GM12892 (cell line): ENCODE data around the gene SMTNL1.
A peak's percentile ranks its signal among the peaks of the same experiment; 100 is the strongest.

ENCODE experiments used
- DNase-seq: peaks from one replicate; pipeline ENCODE4 v3.0.0; 2011; ENCODE audit not compliant: insufficient read length
- FAIRE-seq: peaks from 2 replicates; lab custom pipeline; 2011; peaks lifted over from hg19 to GRCh38; lab: Jason Lieb, UNC
- POLR2A ChIP-seq: IDR thresholded peaks from 2 replicates; pipeline ENCODE4 v1.6.1; 2011; ENCODE audit warnings: low read depth, low read length, control low read depth
- POLR2AphosphoS5 ChIP-seq: IDR thresholded peaks from 2 replicates; pipeline ENCODE4 v1.6.1; 2011; ENCODE audit warnings: low read depth, low read length, control low read depth
- TAF1 ChIP-seq: IDR thresholded peaks from 2 replicates; pipeline ENCODE4 v1.6.1; 2011; ENCODE audit warnings: low read depth, mild to moderate bottlenecking, control low read depth, low read length, borderline replicate concordance

The SMTNL1 gene

DNA sequence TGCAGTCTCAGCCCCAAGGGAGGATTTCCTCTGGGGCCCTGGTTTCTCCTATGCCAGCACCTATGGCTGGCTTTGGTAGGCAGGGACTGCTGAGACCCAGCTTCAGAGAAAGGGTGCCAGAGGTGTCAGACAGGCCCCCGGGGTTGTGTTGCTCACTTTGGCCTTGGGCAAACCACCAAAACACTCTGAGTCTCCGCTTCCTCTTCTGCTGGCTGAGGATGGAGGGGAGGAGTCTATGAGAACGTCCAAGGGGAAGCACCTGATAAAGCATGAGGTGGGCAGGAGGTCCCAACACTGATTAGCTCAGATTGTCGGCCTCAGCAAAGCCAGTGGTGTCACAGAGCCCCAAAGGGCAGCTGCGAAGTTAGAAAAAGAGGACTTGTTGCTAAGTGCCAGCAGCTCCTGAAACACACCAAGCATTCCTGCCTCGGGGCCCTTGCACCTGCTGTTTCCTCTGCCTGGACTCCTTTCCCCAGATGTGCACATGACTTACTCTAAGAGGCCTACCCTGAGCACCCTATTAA lies 10.5 kb downstream of the SMTNL1 start:
- peak; percentile 57 for FAIRE-seq
- TF ChIP-seq TAF1 (no peak), POLR2A (no peak), POLR2AphosphoS5 (no peak)
- peak; percentile 43 for DNase-seq

- TF ChIP-seq POLR2AphosphoS5 (no peak), TAF1 (no peak), POLR2A (no peak)
- FAIRE-seq = no peak
- DNase-seq = no peak
These were observed 12.6 kb downstream of the SMTNL1 start for GRCh38 chr11:57549983-57550382.

GRCh38 chr11:57551941-57552340 lies 14.5 kb downstream of the SMTNL1 start:
- no peak for FAIRE-seq
- DNase-seq = no peak
- TF ChIP-seq POLR2AphosphoS5 (no peak), TAF1 (no peak), POLR2A (no peak)

DNA sequence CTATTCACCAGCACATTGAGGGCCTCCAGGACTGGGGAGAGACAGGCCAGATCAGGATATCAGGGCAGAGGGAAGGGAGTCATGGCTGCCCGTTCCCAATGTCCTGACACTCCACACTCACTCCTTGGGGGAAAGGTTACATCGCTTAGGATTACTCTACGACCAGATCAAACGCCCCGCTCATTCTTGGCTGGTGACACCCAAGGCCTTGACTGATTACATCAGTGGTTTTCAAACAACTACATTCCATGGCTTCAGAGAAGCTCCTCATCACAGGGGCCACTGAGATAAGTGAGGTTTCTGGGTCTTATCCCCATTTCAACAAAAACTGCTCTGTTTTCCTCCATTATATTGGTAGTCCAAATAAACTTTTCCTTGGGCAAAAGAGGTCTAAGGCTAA lies 15.1 kb downstream of the SMTNL1 start:
- DNase-seq (no peak), FAIRE-seq (no peak)
- TF ChIP-seq TAF1 (no peak), POLR2AphosphoS5 (no peak), POLR2A (no peak)

- FAIRE-seq = no peak
- TF ChIP-seq TAF1 (no peak), POLR2A (no peak), POLR2AphosphoS5 (no peak)
- no peak for DNase-seq
These were observed 18.0 kb downstream of the SMTNL1 start for GRCh38 chr11:57555393-57555792.

DNA sequence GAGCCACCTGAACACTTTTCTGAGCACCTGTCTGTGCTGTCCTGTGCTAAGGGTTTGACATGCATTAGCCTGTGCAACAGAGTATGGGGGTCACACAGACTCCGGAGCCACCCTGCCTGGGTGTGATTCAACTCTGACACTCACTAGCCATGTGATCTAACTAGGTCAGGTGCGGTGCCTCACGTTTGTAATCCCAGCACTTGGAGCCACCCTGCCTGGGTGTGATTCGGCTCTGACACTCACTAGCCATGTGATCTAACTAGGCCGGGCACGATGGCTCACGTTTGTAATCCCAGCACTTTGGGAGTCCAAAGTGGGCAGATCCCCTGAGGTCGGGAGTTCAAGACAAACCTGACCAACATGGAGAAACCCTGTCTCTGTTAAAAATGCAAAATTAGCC lies 18.6 kb downstream of the SMTNL1 start:
- DNase-seq (no peak), FAIRE-seq (no peak)
- TF ChIP-seq POLR2A (no peak), TAF1 (no peak), POLR2AphosphoS5 (no peak)

- TF ChIP-seq POLR2A (no peak), TAF1 (no peak), POLR2AphosphoS5 (no peak)
- FAIRE-seq (no peak), DNase-seq (no peak)
These were observed 22.8 kb downstream of the SMTNL1 start for GRCh38 chr11:57560146-57560545.

GRCh38 chr11:57562596-57562995 lies 25.2 kb downstream of the SMTNL1 start:
- FAIRE-seq (no peak), DNase-seq (no peak)
- TF ChIP-seq POLR2A (no peak), POLR2AphosphoS5 (no peak), TAF1 (no peak)

GRCh38 chr11:57566005-57566904 lies 28.9 kb downstream of the SMTNL1 start:
- FAIRE-seq (peak; percentile 92), DNase-seq (no peak)
- TF ChIP-seq POLR2A (peak; percentile 61; the same call in 1 of the 2 replicates), POLR2AphosphoS5 (no peak; the same call in 1 of the 2 replicates), TAF1 (no peak)

- no peak for TF ChIP-seq POLR2A
- TF ChIP-seq POLR2AphosphoS5 = no peak
- no peak for TF ChIP-seq TAF1
- DNase-seq (no peak), FAIRE-seq (peak; percentile 84)
These were observed 29.6 kb downstream of the SMTNL1 start for GRCh38 chr11:57566905-57567514.
